ENCODE results near the gene AGMO. TPM values are rescaled to one million over a fixed set of nuclear protein-coding genes. Genes with fewer than 3 reads are reported as not detected.

Gene AGMO
- total RNA-seq, 1 donor = 0.18 TPM

GRCh38 chr7:15471669-15471950, 90.2 kb downstream of the AGMO start:
- DNase-seq (ENCODE audit: low read depth) = no peak
- H3K4me3 ChIP-seq (ENCODE audit: low read depth, low read length) = no peak overlapping the region
- TF ChIP-seq CTCF (IDR thresholded peaks at IDR 0.05; ENCODE audit: insufficient read depth, low read length) = no peak

- no peak for DNase-seq (ENCODE audit: low read depth)
- H3K4me3 ChIP-seq (ENCODE audit: low read depth, low read length) = no peak overlapping the region
- no peak for TF ChIP-seq CTCF (IDR thresholded peaks at IDR 0.05; ENCODE audit: insufficient read depth, low read length)
Observed at GRCh38 chr7:15470825-15471668, 90.8 kb downstream of the AGMO start.

DNA sequence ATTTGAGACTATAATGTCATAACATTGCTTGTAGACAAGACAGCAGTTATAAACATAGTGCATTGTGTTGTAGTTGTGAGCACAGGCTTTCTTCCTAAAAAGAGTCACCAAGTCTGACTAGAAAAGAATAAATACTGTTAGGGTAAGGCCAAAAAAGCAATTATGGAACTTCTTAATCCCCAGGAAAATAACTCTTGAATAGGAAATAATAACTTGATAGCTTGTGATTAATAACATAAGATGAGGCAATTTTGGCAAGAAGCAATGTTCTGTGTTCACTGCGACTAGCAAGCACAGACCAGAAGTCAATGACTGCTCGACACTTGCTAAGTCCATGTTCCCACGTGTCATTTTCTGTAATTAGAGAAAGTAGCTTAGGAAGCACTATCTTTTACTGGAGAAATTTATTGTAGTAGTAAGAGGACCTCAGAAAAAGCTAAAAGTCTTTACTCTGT, 97.1 kb downstream of the AGMO start:
- TF ChIP-seq CTCF (IDR thresholded peaks at IDR 0.05; ENCODE audit: insufficient read depth, low read length) = no peak
- peak; percentile 26 for DNase-seq (ENCODE audit: low read depth)
- H3K4me3 ChIP-seq (ENCODE audit: low read depth, low read length) = no peak overlapping the region

DNA sequence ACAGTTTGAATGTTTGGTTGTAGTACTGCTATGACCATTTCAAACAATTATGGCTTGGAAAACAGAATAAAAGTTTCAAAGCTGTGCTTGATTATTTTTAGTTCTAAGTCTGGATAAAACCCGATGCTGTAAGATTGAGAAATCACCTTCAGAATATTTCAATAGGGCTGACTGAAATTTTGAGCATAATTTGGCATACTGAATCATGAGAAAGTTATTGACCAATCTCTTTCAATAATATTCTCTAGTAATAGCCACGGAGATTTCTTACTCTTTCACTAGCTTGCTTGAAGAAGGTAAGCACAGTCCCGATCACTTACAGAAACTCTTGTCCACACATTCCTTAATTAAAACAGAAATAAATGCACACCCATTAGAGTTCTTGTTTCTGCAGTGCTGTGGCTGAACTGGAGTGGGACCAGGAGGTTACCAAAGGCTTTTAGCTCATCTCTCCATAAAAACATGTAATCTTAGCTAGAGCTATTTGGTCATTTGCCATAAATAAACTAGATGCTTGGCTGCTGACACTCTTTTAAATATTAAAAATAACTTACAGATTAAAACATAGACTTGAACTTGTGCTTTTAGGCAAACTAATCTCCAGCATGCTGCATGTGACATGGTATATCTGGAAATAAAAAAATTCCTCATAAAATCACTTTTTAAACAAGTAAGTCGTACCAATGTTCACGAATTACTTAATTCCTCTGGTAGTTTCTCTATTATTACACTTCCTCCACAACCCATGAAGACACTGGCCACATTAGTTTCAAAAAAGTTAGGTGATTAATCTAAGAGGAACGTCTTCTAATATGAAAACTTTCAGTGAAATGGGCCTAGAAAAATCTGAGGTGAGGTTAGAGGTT, 97.8 kb downstream of the AGMO start:
- DNase-seq (ENCODE audit: low read depth) = peak; percentile 73
- H3K4me3 ChIP-seq (ENCODE audit: low read depth, low read length) = no peak overlapping the region
- no peak for TF ChIP-seq CTCF (IDR thresholded peaks at IDR 0.05; ENCODE audit: insufficient read depth, low read length)

GRCh38 chr7:15462721-15463389, 99.0 kb downstream of the AGMO start:
- no peak overlapping the region for H3K4me3 ChIP-seq (ENCODE audit: low read depth, low read length)
- peak; percentile 9 for DNase-seq (ENCODE audit: low read depth)
- no peak for TF ChIP-seq CTCF (IDR thresholded peaks at IDR 0.05; ENCODE audit: insufficient read depth, low read length)

- no peak for TF ChIP-seq CTCF (IDR thresholded peaks at IDR 0.05; ENCODE audit: insufficient read depth, low read length)
- peak; percentile 82 for DNase-seq (ENCODE audit: low read depth)
- no peak overlapping the region for H3K4me3 ChIP-seq (ENCODE audit: low read depth, low read length)
Observed at GRCh38 chr7:15461576-15461975, 100.2 kb downstream of the AGMO start.

All from fibroblast of the aortic adventitia (primary cell).